ENCODE data around the gene ZNF609. TPM values are rescaled to one million over a fixed set of nuclear protein-coding genes. Genes with fewer than 3 reads are reported as not detected.

ZNF609 gene
- total RNA-seq, 1 experiment from 2014 or later = 31.0 TPM

DNA sequence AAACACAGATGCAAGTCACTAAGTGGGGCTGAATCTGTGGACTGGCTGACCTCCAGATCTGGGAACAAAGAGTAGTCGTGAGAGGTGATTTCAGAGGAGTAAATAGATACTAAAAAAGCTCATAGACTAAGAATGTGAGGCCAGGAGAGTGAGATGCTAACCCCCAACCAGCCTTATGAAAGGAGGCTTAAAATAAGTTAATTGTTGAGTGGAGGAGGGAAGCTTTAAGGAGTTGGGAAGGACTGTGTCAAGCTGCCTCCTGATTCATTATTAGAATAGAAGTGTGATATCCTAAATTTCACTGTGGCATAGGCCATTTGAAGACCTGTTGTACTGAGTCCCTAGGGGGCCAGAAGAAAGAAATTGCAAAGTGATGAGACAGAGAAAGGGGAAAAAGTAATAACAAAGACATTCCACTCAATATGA lies 207.4 kb downstream of the ZNF609 start (continued):
- TF ChIP-seq, protein P1, sequence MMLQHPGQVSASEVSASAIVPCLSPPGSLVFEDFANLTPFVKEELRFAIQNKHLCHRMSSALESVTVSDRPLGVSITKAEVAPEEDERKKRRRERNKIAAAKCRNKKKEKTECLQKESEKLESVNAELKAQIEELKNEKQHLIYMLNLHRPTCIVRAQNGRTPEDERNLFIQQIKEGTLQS (IDR thresholded peaks at IDR 0.05) = no peak
- TF ChIP-seq EZH2 (IDR thresholded peaks at IDR 0.05) = no peak
- TF ChIP-seq ZFX (IDR thresholded peaks at IDR 0.05) = no peak
- no peak for TF ChIP-seq TCF7L2 (IDR thresholded peaks at IDR 0.05; ENCODE audit: borderline replicate concordance, extremely low read depth, insufficient read depth, insufficient read length)
- no peak for TF ChIP-seq ELF1 (IDR thresholded peaks at IDR 0.05; ENCODE audit: borderline replicate concordance, low read depth)
- TF ChIP-seq SRF (IDR thresholded peaks at IDR 0.05; ENCODE audit: low read depth) = no peak
- TF ChIP-seq, protein P2, sequence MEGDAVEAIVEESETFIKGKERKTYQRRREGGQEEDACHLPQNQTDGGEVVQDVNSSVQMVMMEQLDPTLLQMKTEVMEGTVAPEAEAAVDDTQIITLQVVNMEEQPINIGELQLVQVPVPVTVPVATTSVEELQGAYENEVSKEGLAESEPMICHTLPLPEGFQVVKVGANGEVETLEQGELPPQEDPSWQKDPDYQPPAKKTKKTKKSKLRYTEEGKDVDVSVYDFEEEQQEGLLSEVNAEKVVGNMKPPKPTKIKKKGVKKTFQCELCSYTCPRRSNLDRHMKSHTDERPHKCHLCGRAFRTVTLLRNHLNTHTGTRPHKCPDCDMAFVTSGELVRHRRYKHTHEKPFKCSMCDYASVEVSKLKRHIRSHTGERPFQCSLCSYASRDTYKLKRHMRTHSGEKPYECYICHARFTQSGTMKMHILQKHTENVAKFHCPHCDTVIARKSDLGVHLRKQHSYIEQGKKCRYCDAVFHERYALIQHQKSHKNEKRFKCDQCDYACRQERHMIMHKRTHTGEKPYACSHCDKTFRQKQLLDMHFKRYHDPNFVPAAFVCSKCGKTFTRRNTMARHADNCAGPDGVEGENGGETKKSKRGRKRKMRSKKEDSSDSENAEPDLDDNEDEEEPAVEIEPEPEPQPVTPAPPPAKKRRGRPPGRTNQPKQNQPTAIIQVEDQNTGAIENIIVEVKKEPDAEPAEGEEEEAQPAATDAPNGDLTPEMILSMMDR (IDR thresholded peaks at IDR 0.05 in 2 of 3, conservative IDR thresholded peaks at IDR 0.05 in 1 of 3; ENCODE audit: borderline replicate concordance in 1 of 3, insufficient read depth in 1 of 3, low read depth in 2 of 3, low read length in 2 of 3) = no peak
- no peak for TF ChIP-seq FOSL1 (IDR thresholded peaks at IDR 0.05; ENCODE audit: low read depth)

DNA sequence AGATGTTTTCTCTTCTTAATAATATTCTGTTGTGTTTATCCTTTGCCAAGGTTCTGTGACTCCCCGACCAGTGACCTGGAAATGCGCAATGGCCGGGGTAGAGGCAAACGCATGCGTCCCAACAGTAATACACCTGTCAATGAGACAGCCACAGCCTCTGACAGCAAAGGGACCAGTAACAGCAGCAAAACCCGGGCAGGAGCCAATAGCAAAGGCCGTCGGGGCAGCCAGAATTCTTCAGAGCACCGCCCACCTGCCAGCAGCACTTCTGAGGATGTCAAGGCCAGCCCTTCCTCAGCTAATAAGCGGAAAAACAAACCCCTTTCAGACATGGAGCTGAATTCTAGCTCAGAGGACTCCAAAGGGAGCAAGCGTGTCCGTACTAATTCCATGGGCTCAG lies 213.5 kb downstream of the ZNF609 start:
- H3K9me2 ChIP-seq (ENCODE audit: insufficient read depth) = no peaks in the 10 kb centered on the region
- DNase-seq (ENCODE audit: low read depth, low spot score) (no peak), ATAC-seq (no peak)
- H3K9me3 ChIP-seq (ENCODE audit: control insufficient read depth in 1 of 2, insufficient read depth in 1 of 2, low read depth in 1 of 2, low read length in 2 of 2) = no peaks in the 10 kb centered on the region
- no peaks in the 10 kb centered on the region for H3K79me2 ChIP-seq (ENCODE audit: insufficient read depth, low read length)
- no peak overlapping the region for H3K27ac ChIP-seq (ENCODE audit: low read depth, low read length)
- ChIA-PET POLR2A (no interaction called here), RAD21 (ENCODE audit: low non-redundant PET in 1 of 2, low total read pairs in 2 of 2, uncharacterized antibody in 2 of 2, unreplicated experiment in 2 of 2) (no interaction called here), CTCF (no interaction called here)
- no peaks in the 10 kb centered on the region for H3K27me3 ChIP-seq (ENCODE audit: insufficient read depth, low read length)
- no peaks in the 10 kb centered on the region for H4K20me1 ChIP-seq (ENCODE audit: insufficient read depth)
- BruUV-seq (replicated peaks) = no TSS peak
- H3K36me3 ChIP-seq (ENCODE audit: control insufficient read depth in 1 of 2, insufficient read depth in 2 of 2, low read length in 2 of 2) = peaks cover 9 to 12% of the 10 kb centered on the region in 2 experiments; a peak in 2 of 4 replicates
- no peak overlapping the region for H3K4me2 ChIP-seq (ENCODE audit: low read length)
- no peak overlapping the region for H3K4me3 ChIP-seq (replicated peaks in 1 of 2; ENCODE audit: low read depth in 1 of 2, low read length in 2 of 2)
- intact Hi-C loops (cut with micrococcal nuclease) = no loop called here
- H2AFZ ChIP-seq (ENCODE audit: low read depth, low read length, poor library complexity, severe bottlenecking) = no peak overlapping the region
- no peak overlapping the region for H3K9ac ChIP-seq (ENCODE audit: low read length)
- TF ChIP-seq, protein P3, sequence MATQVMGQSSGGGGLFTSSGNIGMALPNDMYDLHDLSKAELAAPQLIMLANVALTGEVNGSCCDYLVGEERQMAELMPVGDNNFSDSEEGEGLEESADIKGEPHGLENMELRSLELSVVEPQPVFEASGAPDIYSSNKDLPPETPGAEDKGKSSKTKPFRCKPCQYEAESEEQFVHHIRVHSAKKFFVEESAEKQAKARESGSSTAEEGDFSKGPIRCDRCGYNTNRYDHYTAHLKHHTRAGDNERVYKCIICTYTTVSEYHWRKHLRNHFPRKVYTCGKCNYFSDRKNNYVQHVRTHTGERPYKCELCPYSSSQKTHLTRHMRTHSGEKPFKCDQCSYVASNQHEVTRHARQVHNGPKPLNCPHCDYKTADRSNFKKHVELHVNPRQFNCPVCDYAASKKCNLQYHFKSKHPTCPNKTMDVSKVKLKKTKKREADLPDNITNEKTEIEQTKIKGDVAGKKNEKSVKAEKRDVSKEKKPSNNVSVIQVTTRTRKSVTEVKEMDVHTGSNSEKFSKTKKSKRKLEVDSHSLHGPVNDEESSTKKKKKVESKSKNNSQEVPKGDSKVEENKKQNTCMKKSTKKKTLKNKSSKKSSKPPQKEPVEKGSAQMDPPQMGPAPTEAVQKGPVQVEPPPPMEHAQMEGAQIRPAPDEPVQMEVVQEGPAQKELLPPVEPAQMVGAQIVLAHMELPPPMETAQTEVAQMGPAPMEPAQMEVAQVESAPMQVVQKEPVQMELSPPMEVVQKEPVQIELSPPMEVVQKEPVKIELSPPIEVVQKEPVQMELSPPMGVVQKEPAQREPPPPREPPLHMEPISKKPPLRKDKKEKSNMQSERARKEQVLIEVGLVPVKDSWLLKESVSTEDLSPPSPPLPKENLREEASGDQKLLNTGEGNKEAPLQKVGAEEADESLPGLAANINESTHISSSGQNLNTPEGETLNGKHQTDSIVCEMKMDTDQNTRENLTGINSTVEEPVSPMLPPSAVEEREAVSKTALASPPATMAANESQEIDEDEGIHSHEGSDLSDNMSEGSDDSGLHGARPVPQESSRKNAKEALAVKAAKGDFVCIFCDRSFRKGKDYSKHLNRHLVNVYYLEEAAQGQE (IDR thresholded peaks at IDR 0.05; ENCODE audit: low read depth) = no peak
- no peak for TF ChIP-seq TCF7L2 (IDR thresholded peaks at IDR 0.05; ENCODE audit: borderline replicate concordance, extremely low read depth, insufficient read depth, insufficient read length)
- no peaks in the 10 kb centered on the region for H3K4me1 ChIP-seq (ENCODE audit: control insufficient read depth in 1 of 2, insufficient read depth in 2 of 2, low read length in 2 of 2)
